ENCODE results near the gene ARMH1. TPM values are rescaled to one million over a fixed set of nuclear protein-coding genes. Genes with fewer than 3 reads are reported as not detected.

The ARMH1 gene
- total and polyA plus RNA-seq, 7 experiments from 2014 or later, result 32.8 to 205 (median 71.8) TPM

- Histone ChIP-seq H3K9me3 (ENCODE audit: control insufficient read depth in 2 of 3, low read length in 3 of 3) (no peaks in the 10 kb centered on the region), H3K27ac (ENCODE audit: low read depth, low read length) (no peak overlapping the region), H3K36me3 (ENCODE audit: control insufficient read depth in 2 of 3, insufficient read depth in 3 of 3, low read length in 3 of 3) (peaks cover 0 to 78% (median 6%) of the 10 kb centered on the region in 3 experiments), H3K4me3 (ENCODE audit: low read length) (no peak overlapping the region), H3K4me1 (ENCODE audit: control insufficient read depth in 2 of 2, insufficient read depth in 2 of 2, low read length in 2 of 2) (no peaks in the 10 kb centered on the region), H3K27me3 (ENCODE audit: control insufficient read depth in 2 of 2, insufficient read depth in 2 of 2, low read length in 2 of 2) (no peaks in the 10 kb centered on the region)
- ATAC-seq (no peak), DNase-seq (no peak)
- Mint-ChIP-seq H3K36me3 (peaks cover 5 to 45% (median 9%) of the 10 kb centered on the region in 5 donors), H3K4me1 (peaks cover 0 to 5% (median 0%) of the 10 kb centered on the region in 7 donors), H3K9me3 (no peaks in the 10 kb centered on the region), H3K27ac (peak overlapping the region in 4 of 9 donors; percentile 26 to 84 (median 69)), H3K4me3 (no peak overlapping the region), H3K27me3 (no peaks in the 10 kb centered on the region)
- POLR2A ChIA-PET, result interaction anchor here (1.3 to 3.2 kb wide), 3 partner anchors 10 to 17 kb away, joined by 3 to 8 read pairs (median 4); no protein-coding TSS in a partner anchor
- intact Hi-C loops (cut with micrococcal nuclease), result no loop called here
- CTCF ChIA-PET, result interaction anchor here (0.5 to 0.8 kb wide), 3 partner anchors 17 to 213 kb away, joined by 3 to 6 read pairs (median 5); no protein-coding TSS in a partner anchor
These were observed 25.8 kb upstream of the ARMH1 start for GRCh38 chr1:44648529-44649250.

GRCh38 chr1:44649788-44650158, 24.7 kb upstream of the ARMH1 start:
- Mint-ChIP-seq H3K36me3 (peaks cover 5 to 41% (median 8%) of the 10 kb centered on the region in 5 donors), H3K4me1 (peaks cover 0 to 5% (median 0%) of the 10 kb centered on the region in 7 donors), H3K27ac (no peak overlapping the region), H3K4me3 (no peak overlapping the region), H3K9me3 (no peaks in the 10 kb centered on the region), H3K27me3 (no peaks in the 10 kb centered on the region)
- Histone ChIP-seq H3K36me3 (ENCODE audit: control insufficient read depth in 2 of 3, insufficient read depth in 3 of 3, low read length in 3 of 3) (peaks cover 0 to 68% (median 6%) of the 10 kb centered on the region in 3 experiments), H3K4me1 (ENCODE audit: control insufficient read depth in 2 of 2, insufficient read depth in 2 of 2, low read length in 2 of 2) (no peaks in the 10 kb centered on the region), H3K9me3 (ENCODE audit: control insufficient read depth in 2 of 3, low read length in 3 of 3) (no peaks in the 10 kb centered on the region), H3K4me3 (ENCODE audit: low read length) (no peak overlapping the region), H3K27ac (ENCODE audit: low read depth, low read length) (no peak overlapping the region), H3K27me3 (ENCODE audit: control insufficient read depth in 2 of 2, insufficient read depth in 2 of 2, low read length in 2 of 2) (no peaks in the 10 kb centered on the region)
- intact Hi-C loops (cut with micrococcal nuclease), result loop anchor here in 1 of 2 donors (5.0 kb wide), 1 partner anchor 432 kb away; no protein-coding TSS in a partner anchor
- ChIA-PET CTCF (interaction anchor here (0.6 to 0.8 kb wide), 2 partner anchors 41 to 1162 kb away, joined by 3 to 4 read pairs; no protein-coding TSS in a partner anchor), POLR2A (no interaction called here)
- DNase-seq (no peak), ATAC-seq (no peak)

DNA sequence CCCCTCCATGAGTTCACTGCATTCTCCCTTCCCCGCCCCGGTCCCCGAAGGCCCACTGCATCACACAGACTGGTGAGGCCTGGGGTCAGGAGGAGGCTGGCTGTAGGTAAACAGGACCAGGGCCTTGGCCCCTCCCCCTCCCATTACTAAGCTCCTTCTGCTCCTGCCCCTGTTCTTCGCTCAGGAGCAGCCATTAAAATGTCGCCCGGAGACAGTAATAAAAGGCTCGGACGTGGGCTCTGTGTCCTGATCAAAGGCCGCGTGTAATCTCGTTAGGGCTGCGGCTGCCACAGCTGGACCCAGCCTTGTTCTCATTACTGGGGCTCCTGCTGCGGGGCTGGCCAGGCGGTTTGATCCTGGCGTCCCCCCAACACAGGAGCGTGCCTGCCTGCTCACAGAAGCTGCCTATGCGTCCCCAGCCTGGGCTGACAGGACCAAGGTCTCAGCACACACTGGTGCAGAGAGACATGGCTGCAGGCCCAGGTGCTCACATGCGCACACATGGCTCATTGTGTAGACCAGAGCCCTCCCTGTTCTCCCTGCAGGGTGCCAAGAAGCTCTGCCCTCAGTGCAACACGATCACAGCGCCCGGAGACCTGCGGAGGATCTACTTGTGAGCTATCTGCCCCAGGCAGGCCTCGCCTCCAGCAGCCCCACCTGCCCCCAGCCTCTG, 24.2 kb upstream of the ARMH1 start:
- ChIA-PET POLR2A (no interaction called here), CTCF (interaction anchor here (0.6 to 3.4 kb wide), 3 partner anchors 41 to 1161 kb away, joined by 3 to 65 read pairs (median 4); no protein-coding TSS in a partner anchor)
- ATAC-seq (no peak), DNase-seq (no peak)
- Mint-ChIP-seq H3K36me3 (peaks cover 5 to 39% (median 7%) of the 10 kb centered on the region in 5 donors), H3K9me3 (no peaks in the 10 kb centered on the region), H3K4me3 (no peak overlapping the region), H3K4me1 (peaks cover 0 to 5% (median 0%) of the 10 kb centered on the region in 7 donors), H3K27me3 (no peaks in the 10 kb centered on the region), H3K27ac (peak overlapping the region in 1 of 9 donors; percentile 82)
- Histone ChIP-seq H3K27me3 (ENCODE audit: control insufficient read depth in 2 of 2, insufficient read depth in 2 of 2, low read length in 2 of 2) (no peaks in the 10 kb centered on the region), H3K4me1 (ENCODE audit: control insufficient read depth in 2 of 2, insufficient read depth in 2 of 2, low read length in 2 of 2) (no peaks in the 10 kb centered on the region), H3K27ac (ENCODE audit: low read depth, low read length) (no peak overlapping the region), H3K9me3 (ENCODE audit: control insufficient read depth in 2 of 3, low read length in 3 of 3) (no peaks in the 10 kb centered on the region), H3K4me3 (ENCODE audit: low read length) (no peak overlapping the region), H3K36me3 (ENCODE audit: control insufficient read depth in 2 of 3, insufficient read depth in 3 of 3, low read length in 3 of 3) (peaks cover 0 to 67% (median 6%) of the 10 kb centered on the region in 3 experiments)
- intact Hi-C loops (cut with micrococcal nuclease), result loop anchor here in 1 of 2 donors (5.0 kb wide), 1 partner anchor 433 kb away; no protein-coding TSS in a partner anchor

- DNase-seq (no peak), ATAC-seq (no peak)
- peak overlapping the region in 4 of 9 donors; percentile 5 to 39 (median 31) for H3K27ac Mint-ChIP-seq
- ChIA-PET POLR2A (interaction anchor here (1.0 to 1.5 kb wide), 2 partner anchors 12 to 17 kb away, joined by 4 to 5 read pairs; no protein-coding TSS in a partner anchor), CTCF (interaction anchor here (1.7 to 3.4 kb wide), 6 partner anchors 13 to 273 kb away, joined by 6 to 65 read pairs (median 16); no protein-coding TSS in a partner anchor)
- no peaks in the 10 kb centered on the region for H3K9me3 Mint-ChIP-seq
- Histone ChIP-seq H3K9me3 (ENCODE audit: control insufficient read depth in 2 of 3, low read length in 3 of 3) (no peaks in the 10 kb centered on the region), H3K27ac (ENCODE audit: low read depth, low read length) (no peak overlapping the region), H3K36me3 (ENCODE audit: control insufficient read depth in 2 of 3, insufficient read depth in 3 of 3, low read length in 3 of 3) (peaks cover 0 to 60% (median 6%) of the 10 kb centered on the region in 3 experiments), H3K4me3 (ENCODE audit: low read length) (no peak overlapping the region), H3K27me3 (ENCODE audit: control insufficient read depth in 2 of 2, insufficient read depth in 2 of 2, low read length in 2 of 2) (no peaks in the 10 kb centered on the region), H3K4me1 (ENCODE audit: control insufficient read depth in 2 of 2, insufficient read depth in 2 of 2, low read length in 2 of 2) (no peaks in the 10 kb centered on the region)
- H3K36me3 Mint-ChIP-seq, result peaks cover 5 to 38% (median 7%) of the 10 kb centered on the region in 5 donors
- no peaks in the 10 kb centered on the region for H3K27me3 Mint-ChIP-seq
- H3K4me3 Mint-ChIP-seq, result no peak overlapping the region
- H3K4me1 Mint-ChIP-seq, result peaks cover 0 to 5% (median 0%) of the 10 kb centered on the region in 7 donors
- intact Hi-C loops (cut with micrococcal nuclease), result loop anchor here in 1 of 2 donors (5.0 kb wide), 1 partner anchor 434 kb away; no protein-coding TSS in a partner anchor
These were observed 23.4 kb upstream of the ARMH1 start for GRCh38 chr1:44651069-44651468.

DNA sequence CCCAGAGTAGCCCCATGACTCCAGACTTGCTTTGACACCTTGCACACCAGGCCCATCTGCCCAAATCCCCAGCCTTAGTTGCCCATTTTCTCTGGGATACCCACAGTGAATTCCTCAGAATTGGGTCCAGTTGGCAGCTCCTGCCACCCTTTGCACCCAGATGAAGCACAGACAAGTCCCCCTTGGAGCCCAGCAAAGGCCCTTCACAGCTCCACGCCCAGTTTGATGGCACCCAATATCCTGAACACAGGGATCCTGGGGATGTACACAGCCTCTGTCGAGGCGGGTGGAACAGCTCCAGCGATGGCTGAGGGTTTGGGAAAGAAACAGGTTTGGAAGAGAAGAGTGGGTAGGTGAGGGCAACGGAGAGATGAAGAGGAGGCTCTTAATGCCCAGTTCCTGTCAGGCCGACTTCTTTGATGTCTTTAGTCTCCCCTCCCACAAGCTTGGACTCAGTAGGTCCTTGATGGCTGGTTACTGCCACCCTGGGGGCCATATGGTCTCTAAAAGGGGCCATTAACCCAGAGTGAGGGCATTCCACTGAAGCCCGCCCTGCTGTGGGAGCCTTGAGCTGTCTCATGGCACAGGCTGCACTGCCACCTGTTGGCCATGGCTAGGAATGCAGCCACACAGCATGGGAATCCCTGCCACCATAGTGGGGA, 21.9 kb upstream of the ARMH1 start:
- Mint-ChIP-seq H3K36me3 (peaks cover 5 to 31% (median 5%) of the 10 kb centered on the region in 5 donors), H3K4me1 (peaks cover 0 to 5% (median 0%) of the 10 kb centered on the region in 7 donors), H3K27ac (peak overlapping the region in 7 of 9 donors; percentile 8 to 75 (median 68)), H3K9me3 (no peaks in the 10 kb centered on the region), H3K4me3 (no peak overlapping the region), H3K27me3 (no peaks in the 10 kb centered on the region)
- ChIA-PET POLR2A (interaction anchor here (1.0 to 1.9 kb wide), 3 partner anchors 18 to 21 kb away, joined by 3 to 14 read pairs (median 5); no protein-coding TSS in a partner anchor), CTCF (interaction anchor here (0.5 to 3.4 kb wide), 28 partner anchors 10 to 436 kb away, joined by 3 to 65 read pairs (median 5); no protein-coding TSS in a partner anchor)
- H3K27ac ChIP-seq (ENCODE audit: low read depth, low read length), result peak overlapping the region; percentile 45
- intact Hi-C loops (cut with micrococcal nuclease), result loop anchor here (1.0 to 5.0 kb wide), 7 partner anchors 20 to 435 kb away; partner anchors contain the start of genes ARMH1 (in 1 of the 2) and TMEM53 (in 1 of the 2)
- ATAC-seq (peak; percentile 96), DNase-seq (peak; percentile 38 to 78 (median 63))
- H3K27me3 ChIP-seq (ENCODE audit: control insufficient read depth in 2 of 2, insufficient read depth in 2 of 2, low read length in 2 of 2), result no peaks in the 10 kb centered on the region
- no peaks in the 10 kb centered on the region for H3K9me3 ChIP-seq (ENCODE audit: control insufficient read depth in 2 of 3, low read length in 3 of 3)
- no peak overlapping the region for H3K4me3 ChIP-seq (ENCODE audit: low read length)
- H3K36me3 ChIP-seq (ENCODE audit: control insufficient read depth in 2 of 3, insufficient read depth in 3 of 3, low read length in 3 of 3), result peaks cover 0 to 45% (median 6%) of the 10 kb centered on the region in 3 experiments
- H3K4me1 ChIP-seq (ENCODE audit: control insufficient read depth in 2 of 2, insufficient read depth in 2 of 2, low read length in 2 of 2), result no peaks in the 10 kb centered on the region

Measured in naive thymus-derived CD4-positive, alpha-beta T cell (primary cell).